Measurements from ENCODE around the gene PARN. TPM values are rescaled to one million over a fixed set of nuclear protein-coding genes. Genes with fewer than 3 reads are reported as not detected.

The PARN gene
- total and polyA plus RNA-seq, 2 experiments from 2014 or later = 32.5 to 61.3 TPM

GRCh38 chr16:14492614-14493013, 137.4 kb downstream of the PARN start:
- Histone ChIP-seq H3K4me1 (ENCODE audit: insufficient read depth) (peaks cover 26% of the 10 kb centered on the region), H3K4me3 (no peak overlapping the region), H3K79me2 (replicated peaks; ENCODE audit: insufficient read depth) (no peaks in the 10 kb centered on the region; the same call in 1 of the 2 replicates), H3K27me3 (ENCODE audit: insufficient read depth) (no peaks in the 10 kb centered on the region), H2AFZ (no peak overlapping the region), H3K9me2 (ENCODE audit: insufficient read depth) (no peaks in the 10 kb centered on the region), H3K36me3 (ENCODE audit: insufficient read depth) (no peaks in the 10 kb centered on the region), H4K20me1 (replicated peaks; ENCODE audit: insufficient read depth) (no peaks in the 10 kb centered on the region), H3K4me2 (no peak overlapping the region), H3F3A (replicated peaks; ENCODE audit: low read depth) (no peaks in the 10 kb centered on the region), H3K27ac (ENCODE audit: low read depth) (no peak overlapping the region; the same call in 1 of the 2 replicates)
- H3K27me3 Mint-ChIP-seq (ENCODE audit: insufficient read depth, low read depth, poor library complexity) = peaks cover 4% of the 10 kb centered on the region
- peaks cover 51% of the 10 kb centered on the region for H3K4me1 Mint-ChIP-seq
- no peak for ATAC-seq
- H3K9me3 Mint-ChIP-seq = no peaks in the 10 kb centered on the region
- peaks cover 7% of the 10 kb centered on the region; the same call in 2 of the 3 replicates for H3K36me3 Mint-ChIP-seq (ENCODE audit: low read depth)
- TF ChIP-seq EZH2 (IDR thresholded peaks at IDR 0.05; ENCODE audit: low read depth, unreplicated experiment) = no peak
- TF ChIP-seq JUNB (IDR thresholded peaks at IDR 0.05; ENCODE audit: unreplicated experiment) = no peak
- no peak for TF ChIP-seq NANOG (IDR thresholded peaks at IDR 0.05; ENCODE audit: borderline replicate concordance)
- no peak for TF ChIP-seq ZNF114 (CRISPR knock-in tag; IDR thresholded peaks at IDR 0.05)
- H3K4me3 Mint-ChIP-seq = no peak overlapping the region
- DNase-seq (ENCODE audit: low spot score) = no peak
- H3K27ac Mint-ChIP-seq = peak overlapping the region; percentile 3

- Histone ChIP-seq H3K36me3 (ENCODE audit: insufficient read depth) (no peaks in the 10 kb centered on the region), H2AFZ (no peak overlapping the region), H3F3A (replicated peaks; ENCODE audit: low read depth) (no peaks in the 10 kb centered on the region), H3K79me2 (replicated peaks; ENCODE audit: insufficient read depth) (no peaks in the 10 kb centered on the region; the same call in 1 of the 2 replicates), H3K27me3 (ENCODE audit: insufficient read depth) (no peaks in the 10 kb centered on the region), H3K9me2 (ENCODE audit: insufficient read depth) (no peaks in the 10 kb centered on the region), H3K4me2 (no peak overlapping the region), H3K4me1 (ENCODE audit: insufficient read depth) (peaks cover 27% of the 10 kb centered on the region), H3K27ac (ENCODE audit: low read depth) (no peak overlapping the region), H4K20me1 (replicated peaks; ENCODE audit: insufficient read depth) (no peaks in the 10 kb centered on the region), H3K4me3 (no peak overlapping the region)
- Mint-ChIP-seq H3K36me3 (ENCODE audit: low read depth) (peaks cover 7% of the 10 kb centered on the region; the same call in 2 of the 3 replicates), H3K27me3 (ENCODE audit: insufficient read depth, low read depth, poor library complexity) (peaks cover 5% of the 10 kb centered on the region), H3K4me1 (peaks cover 53% of the 10 kb centered on the region), H3K9me3 (no peaks in the 10 kb centered on the region), H3K27ac (peak overlapping the region; percentile 3), H3K4me3 (no peak overlapping the region)
- ATAC-seq (no peak), DNase-seq (ENCODE audit: low spot score) (no peak)
- TF ChIP-seq, protein P1, sequence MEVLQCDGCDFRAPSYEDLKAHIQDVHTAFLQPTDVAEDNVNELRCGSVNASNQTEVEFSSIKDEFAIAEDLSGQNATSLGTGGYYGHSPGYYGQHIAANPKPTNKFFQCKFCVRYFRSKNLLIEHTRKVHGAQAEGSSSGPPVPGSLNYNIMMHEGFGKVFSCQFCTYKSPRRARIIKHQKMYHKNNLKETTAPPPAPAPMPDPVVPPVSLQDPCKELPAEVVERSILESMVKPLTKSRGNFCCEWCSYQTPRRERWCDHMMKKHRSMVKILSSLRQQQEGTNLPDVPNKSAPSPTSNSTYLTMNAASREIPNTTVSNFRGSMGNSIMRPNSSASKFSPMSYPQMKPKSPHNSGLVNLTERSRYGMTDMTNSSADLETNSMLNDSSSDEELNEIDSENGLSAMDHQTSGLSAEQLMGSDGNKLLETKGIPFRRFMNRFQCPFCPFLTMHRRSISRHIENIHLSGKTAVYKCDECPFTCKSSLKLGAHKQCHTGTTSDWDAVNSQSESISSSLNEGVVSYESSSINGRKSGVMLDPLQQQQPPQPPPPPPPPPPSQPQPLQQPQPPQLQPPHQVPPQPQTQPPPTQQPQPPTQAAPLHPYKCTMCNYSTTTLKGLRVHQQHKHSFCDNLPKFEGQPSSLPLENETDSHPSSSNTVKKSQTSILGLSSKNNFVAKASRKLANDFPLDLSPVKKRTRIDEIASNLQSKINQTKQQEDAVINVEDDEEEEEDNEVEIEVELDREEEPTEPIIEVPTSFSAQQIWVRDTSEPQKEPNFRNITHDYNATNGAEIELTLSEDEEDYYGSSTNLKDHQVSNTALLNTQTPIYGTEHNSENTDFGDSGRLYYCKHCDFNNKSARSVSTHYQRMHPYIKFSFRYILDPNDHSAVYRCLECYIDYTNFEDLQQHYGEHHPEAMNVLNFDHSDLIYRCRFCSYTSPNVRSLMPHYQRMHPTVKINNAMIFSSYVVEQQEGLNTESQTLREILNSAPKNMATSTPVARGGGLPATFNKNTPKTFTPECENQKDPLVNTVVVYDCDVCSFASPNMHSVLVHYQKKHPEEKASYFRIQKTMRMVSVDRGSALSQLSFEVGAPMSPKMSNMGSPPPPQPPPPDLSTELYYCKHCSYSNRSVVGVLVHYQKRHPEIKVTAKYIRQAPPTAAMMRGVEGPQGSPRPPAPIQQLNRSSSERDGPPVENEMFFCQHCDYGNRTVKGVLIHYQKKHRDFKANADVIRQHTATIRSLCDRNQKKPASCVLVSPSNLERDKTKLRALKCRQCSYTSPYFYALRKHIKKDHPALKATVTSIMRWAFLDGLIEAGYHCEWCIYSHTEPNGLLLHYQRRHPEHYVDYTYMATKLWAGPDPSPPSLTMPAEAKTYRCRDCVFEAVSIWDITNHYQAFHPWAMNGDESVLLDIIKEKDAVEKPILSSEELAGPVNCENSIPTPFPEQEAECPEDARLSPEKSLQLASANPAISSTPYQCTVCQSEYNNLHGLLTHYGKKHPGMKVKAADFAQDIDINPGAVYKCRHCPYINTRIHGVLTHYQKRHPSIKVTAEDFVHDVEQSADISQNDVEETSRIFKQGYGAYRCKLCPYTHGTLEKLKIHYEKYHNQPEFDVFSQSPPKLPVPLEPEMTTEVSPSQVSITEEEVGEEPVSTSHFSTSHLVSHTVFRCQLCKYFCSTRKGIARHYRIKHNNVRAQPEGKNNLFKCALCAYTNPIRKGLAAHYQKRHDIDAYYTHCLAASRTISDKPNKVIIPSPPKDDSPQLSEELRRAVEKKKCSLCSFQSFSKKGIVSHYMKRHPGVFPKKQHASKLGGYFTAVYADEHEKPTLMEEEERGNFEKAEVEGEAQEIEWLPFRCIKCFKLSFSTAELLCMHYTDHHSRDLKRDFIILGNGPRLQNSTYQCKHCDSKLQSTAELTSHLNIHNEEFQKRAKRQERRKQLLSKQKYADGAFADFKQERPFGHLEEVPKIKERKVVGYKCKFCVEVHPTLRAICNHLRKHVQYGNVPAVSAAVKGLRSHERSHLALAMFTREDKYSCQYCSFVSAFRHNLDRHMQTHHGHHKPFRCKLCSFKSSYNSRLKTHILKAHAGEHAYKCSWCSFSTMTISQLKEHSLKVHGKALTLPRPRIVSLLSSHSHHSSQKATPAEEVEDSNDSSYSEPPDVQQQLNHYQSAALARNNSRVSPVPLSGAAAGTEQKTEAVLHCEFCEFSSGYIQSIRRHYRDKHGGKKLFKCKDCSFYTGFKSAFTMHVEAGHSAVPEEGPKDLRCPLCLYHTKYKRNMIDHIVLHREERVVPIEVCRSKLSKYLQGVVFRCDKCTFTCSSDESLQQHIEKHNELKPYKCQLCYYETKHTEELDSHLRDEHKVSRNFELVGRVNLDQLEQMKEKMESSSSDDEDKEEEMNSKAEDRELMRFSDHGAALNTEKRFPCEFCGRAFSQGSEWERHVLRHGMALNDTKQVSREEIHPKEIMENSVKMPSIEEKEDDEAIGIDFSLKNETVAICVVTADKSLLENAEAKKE (CRISPR knock-in tag; IDR thresholded peaks at IDR 0.05) = no peak
- TF ChIP-seq STAT1 (IDR thresholded peaks at IDR 0.05; ENCODE audit: unreplicated experiment) = no peak
- no peak for TF ChIP-seq NANOG (IDR thresholded peaks at IDR 0.05; ENCODE audit: borderline replicate concordance)
- TF ChIP-seq CREB1 (CRISPR knock-in tag; IDR thresholded peaks at IDR 0.05; ENCODE audit: low read depth) = no peak
- no peak for TF ChIP-seq POLR2AphosphoS5 (IDR thresholded peaks at IDR 0.05; ENCODE audit: low read depth)
Measured at GRCh38 chr16:14491861-14492529, 138.1 kb downstream of the PARN start.

Measured in GM23338 (cell line).